A549 (cell line): ENCODE results near the gene TM6SF1. TPM values are rescaled to one million over a fixed set of nuclear protein-coding genes. Genes with fewer than 3 reads are reported as not detected.

Experiments used
- ATAC-seq, 2 experiments: fragments of 200-7000 bp in 1 of 2; fragments of >200 bp in 1 of 2; cut with Nextera tagmentation in 1 of 2; cut with Tn5 transposase in 1 of 2; 3 replicates each; pipeline versions ENCODE4 v1.8.0 to v1.9.1; 2018 to 2020; ENCODE audit warnings: mild to moderate bottlenecking in 1 of 2, moderate library complexity in 1 of 2
- CTCF ChIA-PET: fragments of 300-600 bp; sonication (Branson Sonifier 250); formaldehyde crosslinking; extraction: SDS; loops from one replicate; lab custom pipeline; 2021; ENCODE audit warnings: antibody characterized with exemption, inconsistent platforms; lab: Yijun Ruan, JAX
- POLR2A ChIA-PET: fragments of 350-600 bp; formaldehyde crosslinking; extraction: SDS; loops from one replicate; lab custom pipeline; 2021; ENCODE audit warnings: antibody characterized with exemption, inconsistent platforms; lab: Yijun Ruan, JAX
- DNase-seq, 2 experiments: peaks; one replicate each; pipeline versions ENCODE4 v3.0.0 to v3.0.0-alpha.2; 2011 to 2016; ENCODE audit warnings: low read depth in 1 of 2, low spot score in 1 of 2
- FAIRE-seq: peaks from 2 replicates; lab custom pipeline; 2011; peaks lifted over from hg19 to GRCh38; lab: Jason Lieb, UNC
- H3K27ac ChIP-seq, 2 experiments: fragments of >200 bp; sonication (Bioruptor Twin); formaldehyde crosslinking; 3 replicates each; pipeline ENCODE4 v1.5.1; 2016 to 2017
- H3K4me1 ChIP-seq: fragments of >200 bp; sonication (Bioruptor Twin); formaldehyde crosslinking; 3 replicates; pipeline ENCODE4 v1.6.1; 2016
- H3K4me2 ChIP-seq: fragments of >200 bp; sonication (Bioruptor Twin); formaldehyde crosslinking; 3 replicates; pipeline ENCODE4 v1.6.1; 2016
- H3K4me3 ChIP-seq: fragments of >200 bp; sonication (Bioruptor Twin); formaldehyde crosslinking; 3 replicates; pipeline ENCODE4 v1.5.1; 2016
- H3K9me3 ChIP-seq: fragments of >200 bp; sonication (Bioruptor Twin); formaldehyde crosslinking; 3 replicates; pipeline ENCODE4 v1.6.1; 2016
- BHLHE40 ChIP-seq: IDR thresholded peaks from 2 replicates; pipeline ENCODE4 v1.6.1; 2012; ENCODE audit warnings: low read depth, low read length, inconsistent platforms
- E2F6 ChIP-seq: IDR thresholded peaks from 2 replicates; pipeline ENCODE4 v1.6.1; 2012; ENCODE audit warnings: low read depth, borderline replicate concordance
- EHF ChIP-seq: fragments of 250-450 bp; sonication (Bioruptor Pico); IDR thresholded peaks from 2 replicates; pipeline ENCODE4 v1.5.0; 2020; ENCODE audit warnings: mild to moderate bottlenecking
- HDAC2 ChIP-seq: fragments of 200-600 bp; sonication (generic); IDR thresholded peaks from 2 replicates; pipeline ENCODE4 v1.6.1; 2016
- HMGXB4 ChIP-seq: fragments of 250-450 bp; sonication (Bioruptor Pico); IDR thresholded peaks from 2 replicates; pipeline ENCODE4 v1.5.0; 2021; ENCODE audit warnings: mild to moderate bottlenecking, moderate library complexity, borderline replicate concordance
- HOXA7 ChIP-seq: fragments of 250-450 bp; sonication (Bioruptor Pico); IDR thresholded peaks from 2 replicates; pipeline ENCODE4 v1.5.0; 2020; ENCODE audit warnings: mild to moderate bottlenecking, moderate library complexity
- JUN ChIP-seq, 2 experiments: fragments of >200 bp; sonication (Bioruptor Twin); formaldehyde crosslinking; IDR thresholded peaks; 2 replicates in 1 of 2; 3 replicates in 1 of 2; pipeline ENCODE4 v1.6.1; 2016 to 2017
- MAFK ChIP-seq: fragments of 450-650 bp; IDR thresholded peaks from 2 replicates; pipeline ENCODE4 v1.6.1; 2014; ENCODE audit not compliant: partially characterized antibody
- MAZ ChIP-seq: fragments of 150-350 bp; IDR thresholded peaks from 2 replicates; pipeline ENCODE4 v1.6.1; 2014; ENCODE audit warnings: antibody characterized with exemption, low read depth, low read length, borderline replicate concordance
- NR3C1 ChIP-seq: fragments of >200 bp; sonication (Bioruptor Twin); formaldehyde crosslinking; IDR thresholded peaks from 3 replicates; pipeline ENCODE4 v1.6.1; 2017
- PHF8 ChIP-seq: fragments of 200-600 bp; sonication (generic); IDR thresholded peaks from 2 replicates; pipeline ENCODE4 v1.6.1; 2016; ENCODE audit warnings: low read depth, mild to moderate bottlenecking, antibody characterized with exemption, moderate library complexity, borderline replicate concordance
- POLR2AphosphoS2 ChIP-seq: conservative IDR thresholded peaks from 2 replicates; pipeline ENCODE4 v1.6.1; 2012; ENCODE audit warnings: low read length, improper control_type of control experiment, inconsistent platforms
- RAD21 ChIP-seq, 2 experiments: fragments of >200 bp in 1 of 2; sonication (Bioruptor Twin) in 1 of 2; formaldehyde crosslinking in 1 of 2; IDR thresholded peaks in 1 of 2; conservative IDR thresholded peaks in 1 of 2; 2 replicates in 1 of 2; 3 replicates in 1 of 2; pipeline ENCODE4 v1.6.1; 2012 to 2018; ENCODE audit warnings: inconsistent platforms in 1 of 2
- RFX5 ChIP-seq: fragments of 450-650 bp; IDR thresholded peaks from 2 replicates; pipeline ENCODE4 v1.7.1; 2014; ENCODE audit warnings: antibody characterized with exemption, mild to moderate bottlenecking, moderate library complexity
- TFCP2L1 ChIP-seq: fragments of 250-450 bp; sonication (Bioruptor Pico); IDR thresholded peaks from 2 replicates; pipeline ENCODE4 v1.5.0; 2021; ENCODE audit warnings: mild to moderate bottlenecking
- ZC3H11A ChIP-seq: fragments of 450-650 bp; IDR thresholded peaks from 2 replicates; pipeline ENCODE4 v1.6.1; 2014; ENCODE audit warnings: antibody characterized with exemption, mild to moderate bottlenecking
- ZFP36 ChIP-seq: fragments of 450-650 bp; IDR thresholded peaks from 2 replicates; pipeline ENCODE4 v1.6.1; 2014; ENCODE audit warnings: borderline replicate concordance; ENCODE audit not compliant: partially characterized antibody
- ZNF302 ChIP-seq: fragments of 250-450 bp; sonication (Bioruptor Pico); IDR thresholded peaks from 2 replicates; pipeline ENCODE4 v1.9.0; 2021; ENCODE audit warnings: inconsistent platforms, mild to moderate bottlenecking, moderate library complexity
- WGBS: methylation state at CpG from one replicate; pipeline ENCODE4 v1.1.6; 2017; ENCODE audit errors: missing lambda C conversion rate; 5-methylcytosine and 5-hydroxymethylcytosine counted together
- polyA plus RNA-seq, 4 experiments: library from polyadenylated mRNA; depleted of rRNA in 3 of 4; stranded (reverse); fragments of >200 nt; fragmentation: RNase III in 1 of 4; extraction: RNeasy Plus Mini Kit Qiagen cat#74134 plus additional on column Dnase treatment in 1 of 4; gene quantifications; 2 replicates in 3 of 4; 3 replicates in 1 of 4; pipeline ENCODE4 v1.2.3, GENCODE V29; 2011 to 2017
- TF ChIP-seq, protein P1 (sequence below): fragments of >200 bp; sonication (Bioruptor Twin); formaldehyde crosslinking; IDR thresholded peaks from 3 replicates; pipeline ENCODE4 v1.6.1; 2016
- TF ChIP-seq, protein P2 (sequence below): fragments of 150-350 bp; IDR thresholded peaks from 2 replicates; pipeline ENCODE4 v1.6.1; 2014; ENCODE audit warnings: low read depth, mild to moderate bottlenecking, low read length

TM6SF1 gene
- polyA plus RNA-seq, 2 of the 4 experiments (the other 2 are of a cell fraction): 1.1 TPM; not detected in 1

GRCh38 chr15:83100097-83100646 lies 7.3 kb upstream of the TM6SF1 start:
- Histone ChIP-seq H3K4me3 (no peak overlapping the region), H3K4me2 (no peak overlapping the region), H3K9me3 (peaks cover 21% of the 10 kb centered on the region), H3K27ac (no peak overlapping the region), H3K4me1 (no peaks in the 10 kb centered on the region)
- POLR2A ChIA-PET: no interaction called here
- CTCF ChIA-PET: interaction anchor here (0.6 to 2.1 kb wide), 5 partner anchors 9 to 543 kb away, joined by 3 to 5 read pairs (median 4); no protein-coding TSS in a partner anchor
- TF ChIP-seq RAD21 (conservative IDR thresholded peaks at IDR 0.05 in 1 of 2, IDR thresholded peaks at IDR 0.05 in 1 of 2) (no peak), POLR2AphosphoS2 (no peak), PHF8 (no peak), ZNF302 (CRISPR knock-in tag) (no peak), TFCP2L1 (no peak), HMGXB4 (CRISPR knock-in tag) (no peak), E2F6 (no peak), RFX5 (no peak), MAZ (no peak), ZFP36 (no peak), HOXA7 (CRISPR knock-in tag) (no peak), JUN (IDR thresholded peaks at IDR 0.05) (no peak), HDAC2 (no peak)
- TF ChIP-seq, protein P1, sequence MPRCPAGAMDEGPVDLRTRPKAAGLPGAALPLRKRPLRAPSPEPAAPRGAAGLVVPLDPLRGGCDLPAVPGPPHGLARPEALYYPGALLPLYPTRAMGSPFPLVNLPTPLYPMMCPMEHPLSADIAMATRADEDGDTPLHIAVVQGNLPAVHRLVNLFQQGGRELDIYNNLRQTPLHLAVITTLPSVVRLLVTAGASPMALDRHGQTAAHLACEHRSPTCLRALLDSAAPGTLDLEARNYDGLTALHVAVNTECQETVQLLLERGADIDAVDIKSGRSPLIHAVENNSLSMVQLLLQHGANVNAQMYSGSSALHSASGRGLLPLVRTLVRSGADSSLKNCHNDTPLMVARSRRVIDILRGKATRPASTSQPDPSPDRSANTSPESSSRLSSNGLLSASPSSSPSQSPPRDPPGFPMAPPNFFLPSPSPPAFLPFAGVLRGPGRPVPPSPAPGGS: no peak
- FAIRE-seq (no peak), DNase-seq (no peak), ATAC-seq (no peak)
- 41% methylated on average over 2 of the region's 2 CpGs for WGBS

GRCh38 chr15:83102346-83102745 lies 5.1 kb upstream of the TM6SF1 start:
- H3K9me3 ChIP-seq: peaks cover 12% of the 10 kb centered on the region
- H3K4me3 ChIP-seq: no peak overlapping the region
- ATAC-seq (no peak), FAIRE-seq (no peak), DNase-seq (no peak)
- H3K27ac ChIP-seq: no peak overlapping the region
- ChIA-PET CTCF (no interaction called here), POLR2A (no interaction called here)
- 42% methylated on average over 2 of the region's 2 CpGs for WGBS
- no peaks in the 10 kb centered on the region for H3K4me1 ChIP-seq
- no peak for TF ChIP-seq NR3C1
- TF ChIP-seq RFX5: no peak
- no peak for TF ChIP-seq MAFK
- TF ChIP-seq EHF (CRISPR knock-in tag): no peak
- TF ChIP-seq ZC3H11A: no peak
- TF ChIP-seq, protein P2, sequence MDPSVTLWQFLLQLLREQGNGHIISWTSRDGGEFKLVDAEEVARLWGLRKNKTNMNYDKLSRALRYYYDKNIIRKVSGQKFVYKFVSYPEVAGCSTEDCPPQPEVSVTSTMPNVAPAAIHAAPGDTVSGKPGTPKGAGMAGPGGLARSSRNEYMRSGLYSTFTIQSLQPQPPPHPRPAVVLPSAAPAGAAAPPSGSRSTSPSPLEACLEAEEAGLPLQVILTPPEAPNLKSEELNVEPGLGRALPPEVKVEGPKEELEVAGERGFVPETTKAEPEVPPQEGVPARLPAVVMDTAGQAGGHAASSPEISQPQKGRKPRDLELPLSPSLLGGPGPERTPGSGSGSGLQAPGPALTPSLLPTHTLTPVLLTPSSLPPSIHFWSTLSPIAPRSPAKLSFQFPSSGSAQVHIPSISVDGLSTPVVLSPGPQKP: no peak
- no peak for TF ChIP-seq BHLHE40
- no peak overlapping the region for H3K4me2 ChIP-seq
